GM19023 (cell line): ENCODE measurements around the gene KIAA0040.
"Not testable (repeated sequence)": the region's sequence is repeated elsewhere in the genome, so short reads cannot be mapped to it uniquely, and the experiment has no call there.

ENCODE experiments used
- ATAC-seq: cut with Tn5 transposase; IDR thresholded peaks from one replicate; pipeline ENCODE4 v1.9.1; 2021; ENCODE audit warnings: mild to moderate bottlenecking, moderate library complexity; ENCODE audit not compliant: unreplicated experiment

Gene KIAA0040

DNA sequence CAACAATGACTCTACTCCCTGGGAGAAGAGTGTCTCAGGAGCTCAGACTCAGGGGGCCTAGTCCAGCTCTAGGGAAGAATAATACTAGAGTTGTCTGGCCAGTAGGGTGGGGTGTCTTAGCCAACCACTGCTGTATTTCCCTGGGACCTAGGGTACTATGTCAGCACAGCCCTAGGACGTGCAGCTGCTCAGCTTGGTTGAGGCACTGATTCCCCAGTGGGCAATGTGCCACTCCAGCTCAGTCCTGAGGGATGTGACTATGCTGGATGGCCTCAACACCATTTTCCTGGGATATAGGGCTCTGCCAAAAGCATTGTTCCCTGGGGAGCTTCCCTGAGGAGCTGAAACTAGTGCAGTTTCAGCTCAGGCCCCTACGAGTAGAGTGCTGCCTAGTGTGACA, 77.6 kb downstream of the KIAA0040 start:
- no peak for ATAC-seq

DNA sequence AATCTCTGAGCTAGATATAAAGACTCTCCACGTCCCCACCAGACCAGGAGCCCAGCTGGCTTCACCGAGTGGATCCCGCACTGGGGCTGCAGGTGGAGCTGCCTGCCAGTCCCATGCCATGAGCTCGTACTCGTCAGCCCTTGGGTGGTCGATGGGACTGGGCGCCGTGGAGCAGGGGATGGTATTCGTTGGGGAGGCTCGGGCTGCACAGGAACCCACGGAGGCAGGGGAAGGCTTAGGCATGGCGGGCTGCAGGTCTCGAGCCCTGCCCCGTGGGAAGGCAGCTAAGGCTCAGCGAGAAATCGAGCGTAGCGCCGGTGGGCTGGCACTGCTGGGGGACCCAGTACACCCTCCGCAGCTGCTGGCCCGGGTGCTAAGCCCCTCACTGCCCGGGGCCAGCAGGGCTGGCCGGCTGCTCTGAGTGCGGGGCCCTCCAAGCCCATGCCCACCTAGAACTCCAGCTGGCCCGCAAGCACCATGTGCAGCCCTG, 84.2 kb downstream of the KIAA0040 start:
- ATAC-seq, result not testable (repeated sequence)
